Activated CD4-positive, alpha-beta T cell treated with anti-CD3 and anti-CD28 coated beads, Interleukin-2, amount 10 ng/mL, durations not matched to agents 24 days and 14 days (primary cell): ENCODE measurements around the gene TTLL11. TPM values are rescaled to one million over a fixed set of nuclear protein-coding genes. Genes with fewer than 3 reads are reported as not detected.

Experiments used
- DNase-seq: peaks from one replicate; pipeline ENCODE4 v3.0.0; 2022
- H3K27ac Mint-ChIP-seq: one replicate; pipeline ENCODE4 v1.8.0; 2022; ENCODE audit warnings: mild to moderate bottlenecking, mixed read lengths
- H3K27me3 Mint-ChIP-seq: one replicate; pipeline ENCODE4 v1.8.0; 2022; ENCODE audit warnings: mixed read lengths
- H3K36me3 Mint-ChIP-seq: one replicate; pipeline ENCODE4 v1.8.0; 2022; ENCODE audit warnings: low read depth, mild to moderate bottlenecking, mixed read lengths
- H3K4me1 Mint-ChIP-seq: one replicate; pipeline ENCODE4 v1.8.0; 2021; ENCODE audit warnings: mixed read lengths
- H3K4me3 Mint-ChIP-seq: one replicate; pipeline ENCODE4 v1.8.0; 2022; ENCODE audit warnings: mild to moderate bottlenecking, moderate library complexity, mixed read lengths
- H3K9me3 Mint-ChIP-seq: one replicate; pipeline ENCODE4 v1.8.0; 2021; ENCODE audit warnings: mixed read lengths
- intact Hi-C: fragments of 100-400 bp; cut with micrococcal nuclease; formaldehyde crosslinking; loops from one replicate; pipeline ENCODE4 v1.15.1; 2023
- total RNA-seq: library from RNA; stranded (reverse); gene quantifications from 2 replicates; pipeline ENCODE4 v1.2.3, GENCODE V29; 2022

TTLL11 gene
- total RNA-seq, 1 donor from 2014 or later = 2.4 TPM

GRCh38 chr9:121876255-121876654, 216.9 kb downstream of the TTLL11 start:
- no peak for DNase-seq
- Mint-ChIP-seq H3K9me3 (no peaks in the 10 kb centered on the region), H3K36me3 (no peaks in the 10 kb centered on the region), H3K27ac (no peak overlapping the region), H3K4me3 (no peak overlapping the region), H3K4me1 (no peaks in the 10 kb centered on the region), H3K27me3 (peaks cover 1% of the 10 kb centered on the region)
- intact Hi-C loops = no loop called here

- H3K4me3 Mint-ChIP-seq = no peak overlapping the region
- no peaks in the 10 kb centered on the region for H3K4me1 Mint-ChIP-seq
- peaks cover 1% of the 10 kb centered on the region for H3K27me3 Mint-ChIP-seq
- no peaks in the 10 kb centered on the region for H3K36me3 Mint-ChIP-seq
- intact Hi-C loops = no loop called here
- no peak overlapping the region for H3K27ac Mint-ChIP-seq
- H3K9me3 Mint-ChIP-seq = no peaks in the 10 kb centered on the region
- DNase-seq = no peak
These were observed 218.6 kb downstream of the TTLL11 start for GRCh38 chr9:121874524-121874923.

- no peaks in the 10 kb centered on the region for H3K36me3 Mint-ChIP-seq
- no peak for DNase-seq
- H3K4me3 Mint-ChIP-seq = no peak overlapping the region
- H3K27ac Mint-ChIP-seq = no peak overlapping the region
- intact Hi-C loops = no loop called here
- no peaks in the 10 kb centered on the region for H3K4me1 Mint-ChIP-seq
- peaks cover 6% of the 10 kb centered on the region for H3K27me3 Mint-ChIP-seq
- H3K9me3 Mint-ChIP-seq = no peaks in the 10 kb centered on the region
These were observed 221.6 kb downstream of the TTLL11 start for GRCh38 chr9:121871431-121872025.

- H3K4me1 Mint-ChIP-seq = no peaks in the 10 kb centered on the region
- no peaks in the 10 kb centered on the region for H3K9me3 Mint-ChIP-seq
- intact Hi-C loops = no loop called here
- DNase-seq = no peak
- no peaks in the 10 kb centered on the region for H3K36me3 Mint-ChIP-seq
- H3K27me3 Mint-ChIP-seq = peaks cover 8% of the 10 kb centered on the region
- H3K4me3 Mint-ChIP-seq = no peak overlapping the region
- no peak overlapping the region for H3K27ac Mint-ChIP-seq
These were observed 222.8 kb downstream of the TTLL11 start for GRCh38 chr9:121870271-121870670.

GRCh38 chr9:121868626-121869025, 224.5 kb downstream of the TTLL11 start:
- no peaks in the 10 kb centered on the region for H3K4me1 Mint-ChIP-seq
- H3K27ac Mint-ChIP-seq = no peak overlapping the region
- no peaks in the 10 kb centered on the region for H3K9me3 Mint-ChIP-seq
- H3K4me3 Mint-ChIP-seq = no peak overlapping the region
- intact Hi-C loops = no loop called here
- H3K27me3 Mint-ChIP-seq = peaks cover 8% of the 10 kb centered on the region
- no peaks in the 10 kb centered on the region for H3K36me3 Mint-ChIP-seq
- no peak for DNase-seq

- Mint-ChIP-seq H3K4me1 (no peaks in the 10 kb centered on the region), H3K36me3 (no peaks in the 10 kb centered on the region), H3K9me3 (no peaks in the 10 kb centered on the region), H3K27ac (no peak overlapping the region), H3K4me3 (no peak overlapping the region), H3K27me3 (peaks cover 7% of the 10 kb centered on the region)
- DNase-seq = no peak
- intact Hi-C loops = no loop called here
These were observed 226.2 kb downstream of the TTLL11 start for GRCh38 chr9:121866927-121867326.

GRCh38 chr9:121865884-121866283, 227.2 kb downstream of the TTLL11 start:
- H3K9me3 Mint-ChIP-seq = no peaks in the 10 kb centered on the region
- H3K4me1 Mint-ChIP-seq = no peaks in the 10 kb centered on the region
- H3K27ac Mint-ChIP-seq = no peak overlapping the region
- intact Hi-C loops = no loop called here
- H3K36me3 Mint-ChIP-seq = no peaks in the 10 kb centered on the region
- DNase-seq = no peak
- H3K27me3 Mint-ChIP-seq = peaks cover 7% of the 10 kb centered on the region
- no peak overlapping the region for H3K4me3 Mint-ChIP-seq

- no peak overlapping the region for H3K27ac Mint-ChIP-seq
- no peaks in the 10 kb centered on the region for H3K36me3 Mint-ChIP-seq
- H3K4me1 Mint-ChIP-seq = no peaks in the 10 kb centered on the region
- no peaks in the 10 kb centered on the region for H3K9me3 Mint-ChIP-seq
- no peak overlapping the region for H3K4me3 Mint-ChIP-seq
- no peak for DNase-seq
- intact Hi-C loops = no loop called here
- peaks cover 7% of the 10 kb centered on the region for H3K27me3 Mint-ChIP-seq
These were observed 228.0 kb downstream of the TTLL11 start for GRCh38 chr9:121865060-121865459.

- intact Hi-C loops = no loop called here
- DNase-seq = no peak
- Mint-ChIP-seq H3K4me1 (no peaks in the 10 kb centered on the region), H3K27me3 (peaks cover 7% of the 10 kb centered on the region), H3K4me3 (no peak overlapping the region), H3K36me3 (no peaks in the 10 kb centered on the region), H3K27ac (no peak overlapping the region), H3K9me3 (no peaks in the 10 kb centered on the region)
These were observed 229.2 kb downstream of the TTLL11 start for GRCh38 chr9:121863955-121864354.

- no peak for DNase-seq
- no peak overlapping the region for H3K4me3 Mint-ChIP-seq
- intact Hi-C loops = no loop called here
- H3K27ac Mint-ChIP-seq = no peak overlapping the region
- H3K9me3 Mint-ChIP-seq = no peaks in the 10 kb centered on the region
- peaks cover 2% of the 10 kb centered on the region for H3K27me3 Mint-ChIP-seq
- H3K4me1 Mint-ChIP-seq = no peaks in the 10 kb centered on the region
- no peaks in the 10 kb centered on the region for H3K36me3 Mint-ChIP-seq
These were observed 230.5 kb downstream of the TTLL11 start for GRCh38 chr9:121862371-121863332.

- no peak for DNase-seq
- Mint-ChIP-seq H3K4me1 (no peaks in the 10 kb centered on the region), H3K9me3 (no peaks in the 10 kb centered on the region), H3K36me3 (no peaks in the 10 kb centered on the region), H3K4me3 (no peak overlapping the region), H3K27ac (no peak overlapping the region), H3K27me3 (peaks cover 2% of the 10 kb centered on the region)
- intact Hi-C loops = no loop called here
These were observed 231.5 kb downstream of the TTLL11 start for GRCh38 chr9:121861501-121862180.

- Mint-ChIP-seq H3K36me3 (no peaks in the 10 kb centered on the region), H3K4me3 (no peak overlapping the region), H3K9me3 (no peaks in the 10 kb centered on the region), H3K27ac (no peak overlapping the region), H3K27me3 (no peaks in the 10 kb centered on the region), H3K4me1 (no peaks in the 10 kb centered on the region)
- no peak for DNase-seq
- intact Hi-C loops = no loop called here
These were observed 232.4 kb downstream of the TTLL11 start for GRCh38 chr9:121860744-121861143.

- Mint-ChIP-seq H3K4me3 (no peak overlapping the region), H3K27ac (no peak overlapping the region), H3K4me1 (no peaks in the 10 kb centered on the region), H3K36me3 (no peaks in the 10 kb centered on the region), H3K27me3 (no peaks in the 10 kb centered on the region), H3K9me3 (no peaks in the 10 kb centered on the region)
- no peak for DNase-seq
- intact Hi-C loops = no loop called here
These were observed 232.9 kb downstream of the TTLL11 start for GRCh38 chr9:121860213-121860612.

GRCh38 chr9:121859646-121860045, 233.5 kb downstream of the TTLL11 start:
- intact Hi-C loops = no loop called here
- no peak overlapping the region for H3K4me3 Mint-ChIP-seq
- H3K4me1 Mint-ChIP-seq = no peaks in the 10 kb centered on the region
- no peaks in the 10 kb centered on the region for H3K36me3 Mint-ChIP-seq
- no peaks in the 10 kb centered on the region for H3K27me3 Mint-ChIP-seq
- no peaks in the 10 kb centered on the region for H3K9me3 Mint-ChIP-seq
- no peak for DNase-seq
- no peak overlapping the region for H3K27ac Mint-ChIP-seq
